KMS-11 (cell line): ENCODE measurements around the gene SLC7A8.

Source experiments
- H2AFZ ChIP-seq: fragments of 200-600 bp; sonication (generic); 2 replicates; pipeline ENCODE4 v1.6.1; 2016; ENCODE audit warnings: antibody characterized with exemption, mixed run types, low read depth
- H3K27ac ChIP-seq: fragments of 200-600 bp; sonication (generic); 2 replicates; pipeline ENCODE4 v1.6.1; 2016; ENCODE audit warnings: mild to moderate bottlenecking, mixed run types
- H3K27me3 ChIP-seq: fragments of 200-600 bp; sonication (generic); 2 replicates; pipeline ENCODE4 v1.6.1; 2017; ENCODE audit warnings: mild to moderate bottlenecking, low read depth, mixed run types, moderate library complexity; ENCODE audit not compliant: insufficient read depth
- H3K36me3 ChIP-seq: fragments of 200-600 bp; sonication (generic); 2 replicates; pipeline ENCODE4 v1.6.1; 2017; ENCODE audit warnings: mild to moderate bottlenecking, mixed run types; ENCODE audit not compliant: insufficient read depth
- H3K4me1 ChIP-seq: fragments of 200-600 bp; sonication (generic); 2 replicates; pipeline ENCODE4 v1.6.1; 2016; ENCODE audit warnings: mild to moderate bottlenecking, low read depth, mixed run types; ENCODE audit not compliant: poor library complexity, severe bottlenecking
- H3K4me2 ChIP-seq: fragments of 200-600 bp; sonication (generic); 2 replicates; pipeline ENCODE4 v1.7.0; 2016; ENCODE audit warnings: mild to moderate bottlenecking, mixed run types
- H3K4me3 ChIP-seq: fragments of 200-600 bp; sonication (generic); IDR thresholded peaks from 2 replicates; pipeline ENCODE4 v1.6.1; 2017; ENCODE audit warnings: low read depth, low read length, mixed read lengths; ENCODE audit not compliant: insufficient read depth
- H3K79me2 ChIP-seq: fragments of 200-600 bp; sonication (generic); 2 replicates; pipeline ENCODE4 v1.6.1; 2016; ENCODE audit warnings: low read depth, mixed run types; ENCODE audit not compliant: insufficient read depth
- H3K9ac ChIP-seq: fragments of 200-600 bp; sonication (generic); 2 replicates; pipeline ENCODE4 v1.6.1; 2016; ENCODE audit warnings: mild to moderate bottlenecking, mixed run types
- H4K20me1 ChIP-seq: fragments of 200-600 bp; sonication (generic); 2 replicates; pipeline ENCODE4 v1.6.1; 2016; ENCODE audit warnings: mild to moderate bottlenecking, mixed run types; ENCODE audit not compliant: insufficient read depth
- CTCF ChIP-seq: fragments of 200-600 bp; sonication (generic); conservative IDR thresholded peaks from 2 replicates; pipeline ENCODE4 v1.6.1; 2017; ENCODE audit warnings: low read depth, mild to moderate bottlenecking, antibody characterized with exemption, low read length, moderate library complexity, mixed read lengths

The SLC7A8 gene

GRCh38 chr14:23181453-23181852 is 2.0 kb downstream of the SLC7A8 start:
- no peak for TF ChIP-seq CTCF
- Histone ChIP-seq H3K4me1 (peaks cover 6% of the 10 kb centered on the region), H3K27me3 (no peaks in the 10 kb centered on the region), H3K4me2 (no peak overlapping the region), H2AFZ (no peak overlapping the region), H3K4me3 (no peak overlapping the region), H3K79me2 (no peaks in the 10 kb centered on the region), H3K9ac (no peak overlapping the region), H3K27ac (no peak overlapping the region), H3K36me3 (no peaks in the 10 kb centered on the region), H4K20me1 (no peaks in the 10 kb centered on the region)

GRCh38 chr14:23177181-23177580 is 6.3 kb downstream of the SLC7A8 start:
- Histone ChIP-seq H3K27me3 (no peaks in the 10 kb centered on the region), H3K9ac (no peak overlapping the region), H3K36me3 (no peaks in the 10 kb centered on the region), H3K4me3 (no peak overlapping the region), H2AFZ (no peak overlapping the region), H3K79me2 (no peaks in the 10 kb centered on the region), H4K20me1 (no peaks in the 10 kb centered on the region), H3K27ac (no peak overlapping the region), H3K4me2 (no peak overlapping the region), H3K4me1 (no peaks in the 10 kb centered on the region)
- TF ChIP-seq CTCF: no peak

GRCh38 chr14:23175823-23176222 is 7.6 kb downstream of the SLC7A8 start:
- Histone ChIP-seq H3K4me2 (no peak overlapping the region), H3K27ac (no peak overlapping the region)

GRCh38 chr14:23174296-23175184 is 8.9 kb downstream of the SLC7A8 start:
- Histone ChIP-seq H3K4me3 (no peak overlapping the region), H3K9ac (no peak overlapping the region), H4K20me1 (no peaks in the 10 kb centered on the region), H2AFZ (no peak overlapping the region), H3K79me2 (no peaks in the 10 kb centered on the region), H3K4me2 (no peak overlapping the region), H3K36me3 (no peaks in the 10 kb centered on the region), H3K27ac (no peak overlapping the region), H3K27me3 (no peaks in the 10 kb centered on the region), H3K4me1 (no peaks in the 10 kb centered on the region)
- no peak for TF ChIP-seq CTCF

More at GRCh38 chr14:23175823-23176222, 7.6 kb downstream of the SLC7A8 start:
- no peak for TF ChIP-seq CTCF
- H3K4me3 ChIP-seq: no peak overlapping the region
- no peaks in the 10 kb centered on the region for H3K36me3 ChIP-seq
- no peaks in the 10 kb centered on the region for H3K27me3 ChIP-seq
- H4K20me1 ChIP-seq: no peaks in the 10 kb centered on the region
- no peaks in the 10 kb centered on the region for H3K79me2 ChIP-seq
- no peak overlapping the region for H3K9ac ChIP-seq
- no peaks in the 10 kb centered on the region for H3K4me1 ChIP-seq
- no peak overlapping the region for H2AFZ ChIP-seq
